GM10266 (cell line): ENCODE measurements around the gene PLD4.
A peak's percentile ranks its signal among the peaks of the same experiment; 100 is the strongest.

ENCODE experiments used
- DNase-seq: peaks from one replicate; pipeline ENCODE4 v3.0.0; 2012; ENCODE audit errors: extremely low spot score
- CTCF ChIP-seq: IDR thresholded peaks from 2 replicates; pipeline ENCODE4 v1.5.1; 2012; ENCODE audit warnings: mild to moderate bottlenecking, low read depth; ENCODE audit not compliant: control insufficient read depth, insufficient read depth; ENCODE audit errors: missing control alignments

Gene PLD4

DNA sequence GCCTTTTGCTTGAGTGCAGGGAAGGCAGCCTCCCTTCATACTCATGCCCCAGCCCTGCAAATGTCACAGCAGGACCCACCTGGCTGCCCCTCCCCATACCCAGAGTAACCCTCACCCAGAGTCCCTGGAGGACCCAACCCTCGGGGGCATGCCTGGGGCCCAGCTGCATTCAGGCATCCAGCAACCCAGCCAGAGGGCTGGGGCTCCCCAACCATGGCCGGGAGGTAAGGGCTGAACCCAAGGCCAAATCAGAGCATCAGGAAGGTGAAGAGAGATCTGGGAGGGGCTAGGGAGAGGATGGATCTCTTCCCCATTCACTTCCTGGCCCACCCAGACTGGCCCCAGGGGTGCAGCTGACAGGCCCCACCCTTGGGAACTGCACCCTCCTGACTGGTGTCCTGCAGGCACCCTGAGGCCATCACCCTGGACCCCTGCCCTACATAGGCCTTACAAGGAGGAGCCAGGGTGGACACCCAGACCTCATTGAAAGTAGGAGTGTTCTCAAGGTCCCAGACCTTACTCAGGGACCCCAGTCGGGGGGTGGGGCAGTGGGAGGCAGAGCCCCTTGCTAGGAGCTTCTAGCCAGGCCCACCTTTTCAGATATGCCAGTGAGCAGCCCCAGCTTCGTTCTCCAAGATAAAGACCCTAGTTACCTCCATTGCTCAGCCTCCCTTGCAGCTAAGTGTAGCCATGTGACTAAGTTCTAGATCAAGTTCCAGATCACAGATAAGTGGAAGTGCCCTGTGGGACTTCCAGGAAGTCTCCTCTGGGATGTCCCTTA lies 849 bp upstream of the PLD4 start:
- no peak for TF ChIP-seq CTCF
- no peak for DNase-seq

GRCh38 chr14:104925214-104925854 lies 655 bp downstream of the PLD4 start:
- no peak for TF ChIP-seq CTCF
- no peak for DNase-seq

DNA sequence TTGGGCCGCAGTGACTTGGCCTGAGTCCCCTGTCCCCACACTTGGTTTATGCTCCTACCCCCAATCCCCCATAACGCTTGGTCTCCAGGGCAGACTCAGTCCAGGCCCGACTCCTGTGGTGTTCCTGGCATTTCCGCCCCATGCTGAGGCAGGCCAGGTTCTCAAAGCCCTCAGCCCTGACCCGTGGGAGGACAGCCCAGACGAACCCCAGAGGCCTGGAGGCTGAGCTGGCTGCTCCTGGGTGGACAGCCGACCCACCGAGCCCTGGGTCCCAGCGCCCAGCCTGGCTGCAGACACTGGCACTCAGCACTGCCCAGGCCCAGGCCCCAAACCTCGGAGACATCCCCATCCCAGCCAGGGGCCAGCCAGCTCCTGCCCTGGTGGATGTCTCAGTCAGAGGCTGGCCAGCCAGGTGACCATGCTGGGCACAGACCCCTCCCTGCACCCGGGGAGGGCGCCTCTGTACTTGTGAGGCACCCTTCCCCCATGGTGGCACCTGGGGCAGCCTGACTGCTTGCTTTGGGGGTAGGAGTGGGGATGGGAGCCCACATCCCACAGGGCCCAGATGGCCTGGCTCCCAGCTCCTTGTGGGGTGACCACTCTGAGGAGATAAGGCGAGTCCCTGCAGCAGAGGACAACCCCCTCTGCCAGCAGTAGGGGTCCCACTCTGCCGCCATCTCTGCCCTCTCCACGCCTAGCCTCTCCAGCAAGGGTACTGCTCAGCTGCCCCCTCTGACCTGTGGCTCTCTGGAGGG lies 1.4 kb downstream of the PLD4 start:
- no peak for TF ChIP-seq CTCF
- no peak for DNase-seq

- no peak for TF ChIP-seq CTCF
- DNase-seq: peak; percentile 93
Observed at GRCh38 chr14:104926619-104927431, 2.1 kb downstream of the PLD4 start.

- no peak for TF ChIP-seq CTCF
- DNase-seq: no peak
Observed at GRCh38 chr14:104927432-104927816, 2.7 kb downstream of the PLD4 start.

DNA sequence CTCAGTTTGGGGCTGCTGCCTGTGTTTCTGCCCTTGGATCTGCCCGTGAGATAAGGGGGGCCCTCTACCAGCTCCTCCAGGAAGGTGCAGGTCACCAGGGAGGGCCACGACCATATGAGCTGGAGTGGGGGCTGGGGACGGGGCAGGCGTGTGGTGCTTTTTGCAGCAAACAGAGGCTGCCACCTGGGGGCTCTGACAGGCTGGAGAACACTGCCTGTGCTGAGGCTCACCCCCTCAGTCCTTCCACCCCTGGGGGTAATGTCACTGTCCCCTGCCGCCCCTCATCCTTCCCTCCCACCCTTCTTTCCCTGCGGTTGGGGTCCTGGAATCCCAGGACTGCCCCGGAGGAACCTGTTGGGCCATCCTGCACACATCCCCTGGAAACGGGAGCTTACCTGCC lies 3.2 kb downstream of the PLD4 start:
- TF ChIP-seq CTCF: peak; percentile 11

More for the DNA sequence above, 3.2 kb downstream of the PLD4 start:
- peak; percentile 31 for DNase-seq
